HG03342 (cell line): Measurements from ENCODE around the gene ARHGEF17.
A peak's percentile ranks its signal among the peaks of the same experiment; 100 is the strongest.
"Not testable (repeated sequence)": the region's sequence is repeated elsewhere in the genome, so short reads cannot be mapped to it uniquely, and the experiment has no call there.

Experiments used
- ATAC-seq: cut with Tn5 transposase; IDR thresholded peaks from one replicate; pipeline ENCODE4 v1.9.1; 2021; ENCODE audit warnings: mild to moderate bottlenecking, moderate library complexity; ENCODE audit not compliant: unreplicated experiment

Gene ARHGEF17

DNA sequence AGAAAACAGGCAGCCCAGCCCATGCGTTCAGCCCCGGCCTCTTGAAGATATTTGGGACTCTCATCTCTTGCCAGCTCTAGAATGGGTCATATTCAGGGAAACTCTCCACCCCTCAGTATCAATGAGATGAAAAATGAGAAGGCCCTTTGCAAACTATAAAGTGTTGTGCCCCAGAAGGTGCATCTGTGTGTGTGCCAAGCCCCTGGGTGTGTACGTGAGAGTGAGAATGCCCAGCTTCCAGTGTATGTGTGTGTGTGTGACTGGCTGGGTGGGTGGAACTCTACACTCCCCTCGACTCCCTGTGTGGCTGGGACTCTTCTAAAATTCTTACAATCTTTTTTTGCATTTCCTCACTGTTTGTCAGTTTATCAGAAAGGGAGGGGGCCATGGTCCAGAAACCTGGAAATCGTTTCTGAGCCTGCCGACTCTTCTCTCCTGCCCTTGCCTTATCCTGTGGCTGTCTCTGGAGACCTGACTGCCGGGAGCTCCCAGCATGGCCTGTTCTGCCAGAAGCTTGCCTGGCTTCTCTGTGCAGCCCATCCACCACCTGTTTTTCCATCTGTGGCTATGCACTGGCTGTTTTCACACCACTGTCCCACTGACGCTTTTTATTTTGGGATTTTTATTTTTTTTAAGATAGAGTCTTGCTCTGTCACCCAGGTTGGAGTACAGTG is 34.7 kb upstream of the ARHGEF17 start:
- no peak for ATAC-seq

DNA sequence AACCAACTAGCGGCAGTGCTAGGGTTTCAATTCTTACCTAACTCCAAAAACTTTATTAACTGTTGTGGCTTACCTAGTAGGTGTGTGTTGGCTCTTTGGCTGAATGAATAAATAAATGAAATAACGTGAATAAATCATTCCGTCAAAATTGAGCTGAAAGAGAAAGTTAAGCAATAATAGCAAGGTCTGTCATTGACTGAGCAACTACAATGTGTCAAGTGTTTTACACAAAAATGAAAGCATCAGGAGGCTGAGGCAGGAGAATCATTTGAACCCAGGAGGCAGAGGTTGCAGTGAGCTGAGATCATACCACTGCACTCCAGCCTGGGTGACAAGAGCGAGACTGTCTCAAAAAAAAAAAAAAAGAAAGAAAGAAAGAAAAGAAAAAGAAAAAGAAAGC is 33.9 kb upstream of the ARHGEF17 start:
- not testable (repeated sequence) for ATAC-seq

DNA sequence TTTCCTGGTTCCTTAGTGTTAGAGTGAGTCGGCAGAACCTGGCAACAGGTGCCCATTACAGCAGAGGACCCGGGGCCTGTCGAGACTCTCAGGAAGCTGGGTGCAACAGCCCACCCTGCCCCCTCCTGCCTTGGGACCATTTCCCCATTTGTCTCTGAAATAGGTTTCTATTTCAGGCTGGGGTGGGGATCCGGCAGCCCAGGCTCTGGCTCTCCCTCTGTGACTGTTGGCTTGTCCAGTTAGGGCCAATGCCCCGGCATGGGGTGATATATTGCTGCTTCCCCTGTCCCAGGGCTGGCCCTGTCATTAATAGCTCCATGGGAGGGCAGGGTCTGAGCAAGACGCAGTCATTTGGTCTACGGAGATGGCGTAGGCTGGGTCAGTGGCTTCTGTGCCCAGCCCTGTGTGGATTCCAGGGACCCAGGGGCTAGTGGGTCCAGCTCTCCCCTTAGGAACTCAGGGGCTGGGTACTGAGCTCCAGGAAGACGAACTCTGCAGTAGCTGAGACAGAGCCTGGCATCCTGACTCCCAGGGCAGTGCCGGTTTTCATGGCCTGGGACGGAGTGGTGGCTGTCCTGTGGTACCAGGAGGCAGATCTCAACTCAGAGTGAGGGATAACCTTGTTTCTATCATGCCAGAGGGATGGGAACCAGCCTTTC is 33.2 kb upstream of the ARHGEF17 start:
- ATAC-seq, result no peak

GRCh38 chr11:73275381-73275750 is 32.7 kb upstream of the ARHGEF17 start:
- ATAC-seq, result no peak

GRCh38 chr11:73277467-73277866 is 30.6 kb upstream of the ARHGEF17 start:
- ATAC-seq, result no peak

DNA sequence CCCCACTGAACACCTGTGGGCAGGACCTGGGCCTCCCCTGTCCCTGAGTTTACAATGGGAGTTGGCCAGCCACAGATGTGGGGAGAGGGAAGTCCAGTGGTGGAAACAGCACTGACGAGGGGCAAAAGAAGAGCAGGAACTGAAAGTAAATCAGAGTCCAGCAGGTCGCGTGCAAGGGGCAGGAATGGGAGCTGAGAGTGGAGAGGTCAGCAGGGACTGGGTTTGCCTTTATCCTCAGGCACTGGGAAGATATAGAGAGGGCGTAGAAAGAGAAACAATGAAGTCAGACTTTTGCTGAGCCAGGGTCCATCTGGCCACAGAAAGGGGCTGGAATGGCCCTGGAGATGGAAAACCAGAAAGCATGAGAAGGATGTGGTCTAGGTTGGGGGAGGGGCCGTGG is 27.4 kb upstream of the ARHGEF17 start:
- no peak for ATAC-seq

GRCh38 chr11:73281201-73281741 is 26.8 kb upstream of the ARHGEF17 start:
- ATAC-seq, result no peak

- no peak for ATAC-seq
Observed at GRCh38 chr11:73281796-73282660, 26.0 kb upstream of the ARHGEF17 start.

GRCh38 chr11:73283276-73284000 is 24.6 kb upstream of the ARHGEF17 start:
- no peak for ATAC-seq

GRCh38 chr11:73284106-73284505 is 24.0 kb upstream of the ARHGEF17 start:
- ATAC-seq, result no peak

GRCh38 chr11:73285721-73286120 is 22.4 kb upstream of the ARHGEF17 start:
- ATAC-seq, result no peak

DNA sequence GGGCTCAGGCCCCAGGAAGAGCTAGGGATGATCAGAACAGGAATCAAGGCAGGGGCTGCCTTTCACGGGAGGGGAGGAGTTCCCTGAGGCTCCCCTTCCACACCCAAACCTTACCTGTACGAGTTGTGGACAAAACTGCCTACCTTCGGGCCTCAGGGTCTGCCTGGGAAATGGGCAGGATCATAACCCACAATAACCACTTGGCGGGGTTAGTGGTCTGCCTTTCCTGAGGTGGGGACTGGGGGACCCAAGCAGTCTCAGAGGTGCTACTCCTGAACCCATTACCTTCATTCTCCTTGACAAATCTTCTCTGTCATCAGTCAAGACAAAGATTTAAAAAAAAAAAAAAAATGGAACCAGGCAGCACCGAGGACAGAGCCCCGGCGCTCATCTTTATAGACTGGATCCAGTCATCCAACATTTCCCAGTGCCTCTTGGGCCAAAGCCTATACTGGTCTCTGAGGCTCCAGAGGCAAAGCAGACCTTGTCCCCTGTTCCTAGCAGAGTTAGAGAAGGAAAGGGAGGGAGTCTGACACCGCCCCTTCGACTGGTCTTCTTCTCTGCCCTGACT is 21.8 kb upstream of the ARHGEF17 start:
- ATAC-seq, result no peak

DNA sequence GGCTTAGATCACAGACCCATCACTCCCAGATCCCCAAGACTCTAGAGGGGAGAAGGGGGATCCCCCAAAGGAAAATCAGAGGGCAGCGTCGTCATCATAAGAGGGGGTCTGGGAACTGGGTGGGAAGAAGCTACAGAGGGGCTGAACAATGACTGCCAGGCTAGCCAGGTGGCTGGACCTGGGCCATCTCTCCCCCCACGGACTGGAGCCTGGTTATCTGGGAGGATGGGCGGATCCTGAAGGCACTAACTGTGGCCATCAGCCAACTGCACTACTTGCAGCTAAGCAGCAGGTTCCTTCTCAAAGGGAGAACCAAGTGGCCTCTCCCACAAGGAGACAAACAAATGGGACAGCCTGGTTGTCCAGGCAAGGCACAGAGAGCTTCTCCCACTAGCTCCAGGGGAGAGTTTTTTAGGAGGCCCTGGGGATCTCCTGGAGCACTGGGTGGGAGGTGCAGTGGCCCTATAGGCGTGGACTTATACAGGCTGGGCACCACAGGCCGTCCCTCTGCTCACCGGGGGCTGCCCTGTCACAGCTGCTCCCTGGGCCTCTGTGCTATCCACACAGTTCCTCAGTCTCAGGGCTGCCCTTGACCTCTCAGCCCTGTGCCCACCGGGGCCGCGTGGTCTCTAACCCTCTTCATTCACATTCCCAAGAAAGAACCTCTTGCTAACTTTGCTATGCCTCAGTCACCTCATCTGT is 20.5 kb upstream of the ARHGEF17 start:
- ATAC-seq, result no peak

GRCh38 chr11:73288192-73288872 is 19.7 kb upstream of the ARHGEF17 start:
- ATAC-seq, result peak; percentile 12

DNA sequence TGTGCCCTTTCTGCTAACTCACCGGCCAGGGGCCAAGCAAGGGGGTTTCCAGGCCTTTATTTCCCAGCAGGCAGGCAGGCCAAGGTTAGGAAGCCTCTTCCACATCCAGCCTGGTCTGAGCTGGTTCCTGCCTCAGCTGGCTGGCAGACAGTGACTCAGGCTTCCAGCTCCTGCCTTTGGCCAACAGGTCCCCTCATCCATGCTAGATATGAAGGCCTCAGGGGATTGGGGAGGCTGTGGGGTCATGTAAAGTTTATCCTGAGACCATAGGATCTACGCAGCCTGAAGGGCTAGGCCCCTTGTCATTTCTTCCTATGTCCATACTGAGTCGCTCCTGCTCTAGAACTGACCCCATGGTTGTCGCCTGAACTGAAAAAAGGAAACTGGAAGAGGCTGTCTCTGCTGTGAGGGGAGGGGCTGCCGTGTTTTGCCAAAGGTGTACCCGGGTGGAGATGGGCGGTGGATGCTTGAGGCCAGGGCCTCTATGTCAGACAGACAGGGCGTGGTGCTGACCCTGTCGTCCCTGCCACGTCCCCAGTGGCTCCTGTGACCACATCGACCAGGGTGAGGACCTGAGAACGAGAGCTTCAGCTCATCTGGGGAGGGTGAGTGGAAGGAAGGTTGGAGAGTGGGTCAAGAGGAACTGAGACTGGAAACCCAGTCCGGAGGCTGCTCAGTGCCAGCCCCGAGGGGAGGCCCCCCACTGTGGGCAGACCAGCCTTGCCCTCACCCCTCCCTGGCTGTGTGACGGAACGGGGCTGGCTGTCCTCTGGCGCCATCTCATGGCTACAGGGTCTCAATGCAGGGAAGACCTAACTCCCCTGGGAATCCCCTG is 19.0 kb upstream of the ARHGEF17 start:
- peak; percentile 60 for ATAC-seq

DNA sequence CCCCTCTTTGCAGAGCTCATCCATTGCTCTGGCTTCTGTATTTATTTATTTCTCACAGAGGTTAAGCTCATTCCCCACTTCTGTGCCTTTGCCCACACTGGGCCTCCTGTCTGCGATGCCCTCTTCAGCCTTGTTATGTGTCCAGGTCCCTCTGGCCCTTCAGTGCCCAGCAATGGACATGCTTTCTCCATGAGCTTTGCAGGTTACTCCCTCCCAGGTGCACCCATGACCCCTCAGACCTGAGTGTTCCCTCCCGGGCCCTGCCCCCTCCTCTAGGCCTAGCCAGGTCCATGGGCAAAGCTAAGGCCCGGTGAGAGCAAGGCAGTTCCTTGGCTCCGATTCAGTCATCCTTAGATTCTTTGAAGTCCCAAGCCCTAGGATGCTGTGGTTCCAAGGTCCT is 17.5 kb upstream of the ARHGEF17 start:
- ATAC-seq, result no peak

DNA sequence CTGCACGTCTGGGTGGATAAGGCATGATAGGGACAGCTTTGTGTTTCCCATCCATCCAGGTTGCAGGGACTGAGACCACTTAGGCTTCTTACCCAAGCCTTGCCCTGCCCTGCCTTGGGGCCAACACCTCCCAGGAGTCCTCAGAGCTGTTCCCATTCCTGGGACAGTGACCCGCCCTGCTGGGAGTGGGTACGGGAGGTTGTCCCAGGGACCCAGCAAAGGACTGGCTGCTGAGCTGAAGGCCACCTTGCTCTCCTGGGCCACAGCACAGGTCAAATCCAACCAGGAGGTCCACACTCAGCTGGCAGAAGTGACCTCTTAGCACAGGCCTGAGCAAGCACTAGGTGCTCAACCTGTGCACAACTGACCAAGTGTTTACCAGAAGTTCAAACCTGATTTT is 16.9 kb upstream of the ARHGEF17 start:
- ATAC-seq, result no peak

DNA sequence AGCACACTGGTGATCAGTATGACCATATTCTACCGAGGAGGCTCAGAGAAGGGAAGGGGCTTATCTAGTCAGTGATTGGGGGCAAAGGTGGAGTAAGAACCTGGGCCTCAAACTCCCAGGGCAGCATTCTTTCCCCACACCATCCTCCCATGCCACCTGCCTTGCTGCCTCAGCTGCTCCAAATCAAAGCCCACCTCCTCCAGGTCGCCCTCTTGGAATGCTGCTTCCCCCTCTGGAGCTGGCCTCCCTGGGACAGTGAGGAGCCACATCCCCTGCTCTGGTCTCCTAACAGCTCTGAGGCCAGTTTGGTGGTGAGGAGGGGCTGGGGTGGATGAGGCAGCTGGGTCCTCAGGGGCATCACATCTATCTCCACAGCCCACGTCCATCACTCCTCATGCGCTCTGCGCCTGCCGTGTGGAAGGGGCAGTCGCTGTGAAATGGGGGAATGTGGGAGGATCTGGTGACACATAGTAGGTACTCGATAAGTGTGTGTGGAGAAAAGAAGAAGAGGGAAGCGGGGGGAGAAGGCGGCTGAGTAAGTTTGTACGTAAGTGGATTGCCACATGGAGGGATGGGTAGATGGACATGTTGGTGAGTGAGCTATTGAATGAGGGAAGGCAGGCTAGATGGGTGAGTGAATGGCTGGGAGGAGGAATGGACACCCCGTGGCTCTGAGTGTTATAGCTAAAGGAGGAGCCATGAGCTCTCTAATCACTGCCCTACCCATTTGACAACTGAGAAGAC is 16.1 kb upstream of the ARHGEF17 start:
- no peak for ATAC-seq
